Thyroid gland (tissue), 4 donors: ENCODE data around the gene GMPR.

Source experiments
- POLR2A ChIP-seq, 2 donors: fragments of 450-650 bp; IDR thresholded peaks; one replicate each; pipeline ENCODE4 v1.6.1; 2017; ENCODE audit warnings: antibody characterized with exemption in 2 of 2, mild to moderate bottlenecking in 2 of 2, moderate library complexity in 1 of 2
- TF ChIP-seq, protein P1 (sequence below), 6 experiments: fragments of 200-600 bp in 3 of 6; fragments of 450-650 bp in 3 of 6; sonication (generic) in 3 of 6; IDR thresholded peaks; one replicate each; pipeline ENCODE4 v1.5.1; 2016 to 2019; ENCODE audit warnings: antibody characterized with exemption in 6 of 6, mild to moderate bottlenecking in 2 of 6, inconsistent platforms in 1 of 6, moderate library complexity in 1 of 6

DNA sequence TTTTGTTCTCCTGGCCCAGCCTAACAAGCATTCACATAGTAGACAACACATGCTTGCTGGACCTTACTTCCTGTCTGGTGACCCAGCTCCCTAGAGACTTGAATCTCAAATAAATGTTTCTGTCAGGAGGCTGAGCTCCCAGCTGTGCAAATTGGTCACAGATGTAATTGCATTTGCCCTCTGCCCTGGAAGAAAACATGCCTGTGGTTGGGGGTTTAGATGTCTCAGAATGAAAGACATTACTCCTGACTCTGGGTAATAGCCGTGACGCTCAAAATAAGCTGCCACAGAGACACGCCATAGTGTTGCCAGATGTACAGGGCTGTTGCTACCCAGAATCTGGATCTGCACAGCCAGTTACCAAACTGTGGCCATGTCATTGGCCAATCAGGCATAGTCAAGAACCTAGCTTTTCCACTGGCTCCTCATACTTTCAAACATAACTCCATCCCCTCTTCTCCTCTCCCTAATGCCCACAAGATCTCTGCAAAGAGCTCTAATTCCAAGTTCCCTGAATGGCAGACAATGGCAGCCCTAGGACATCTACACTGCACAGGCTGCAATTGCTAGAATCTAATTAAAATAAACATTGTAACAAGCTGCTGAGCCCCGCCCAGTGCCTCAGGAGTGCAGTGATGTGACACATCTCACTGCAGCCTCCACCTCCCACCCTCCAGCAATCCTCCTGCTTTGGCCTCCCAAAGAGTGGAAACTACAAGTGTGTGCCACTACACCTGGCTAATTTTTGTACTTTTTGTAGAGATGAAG is 32.8 kb upstream of the GMPR start:
- TF ChIP-seq, protein P1, sequence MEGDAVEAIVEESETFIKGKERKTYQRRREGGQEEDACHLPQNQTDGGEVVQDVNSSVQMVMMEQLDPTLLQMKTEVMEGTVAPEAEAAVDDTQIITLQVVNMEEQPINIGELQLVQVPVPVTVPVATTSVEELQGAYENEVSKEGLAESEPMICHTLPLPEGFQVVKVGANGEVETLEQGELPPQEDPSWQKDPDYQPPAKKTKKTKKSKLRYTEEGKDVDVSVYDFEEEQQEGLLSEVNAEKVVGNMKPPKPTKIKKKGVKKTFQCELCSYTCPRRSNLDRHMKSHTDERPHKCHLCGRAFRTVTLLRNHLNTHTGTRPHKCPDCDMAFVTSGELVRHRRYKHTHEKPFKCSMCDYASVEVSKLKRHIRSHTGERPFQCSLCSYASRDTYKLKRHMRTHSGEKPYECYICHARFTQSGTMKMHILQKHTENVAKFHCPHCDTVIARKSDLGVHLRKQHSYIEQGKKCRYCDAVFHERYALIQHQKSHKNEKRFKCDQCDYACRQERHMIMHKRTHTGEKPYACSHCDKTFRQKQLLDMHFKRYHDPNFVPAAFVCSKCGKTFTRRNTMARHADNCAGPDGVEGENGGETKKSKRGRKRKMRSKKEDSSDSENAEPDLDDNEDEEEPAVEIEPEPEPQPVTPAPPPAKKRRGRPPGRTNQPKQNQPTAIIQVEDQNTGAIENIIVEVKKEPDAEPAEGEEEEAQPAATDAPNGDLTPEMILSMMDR (IDR thresholded peaks at IDR 0.05) = no peak
- no peak for TF ChIP-seq POLR2A (IDR thresholded peaks at IDR 0.05)
